ENCODE results near the gene ABHD14A. TPM values are rescaled to one million over a fixed set of nuclear protein-coding genes. Genes with fewer than 3 reads are reported as not detected.

Gene ABHD14A
- polyA plus RNA-seq, 2 of the 4 experiments (the other 2 are of a cell fraction): 6.3 to 9.5 TPM

DNA sequence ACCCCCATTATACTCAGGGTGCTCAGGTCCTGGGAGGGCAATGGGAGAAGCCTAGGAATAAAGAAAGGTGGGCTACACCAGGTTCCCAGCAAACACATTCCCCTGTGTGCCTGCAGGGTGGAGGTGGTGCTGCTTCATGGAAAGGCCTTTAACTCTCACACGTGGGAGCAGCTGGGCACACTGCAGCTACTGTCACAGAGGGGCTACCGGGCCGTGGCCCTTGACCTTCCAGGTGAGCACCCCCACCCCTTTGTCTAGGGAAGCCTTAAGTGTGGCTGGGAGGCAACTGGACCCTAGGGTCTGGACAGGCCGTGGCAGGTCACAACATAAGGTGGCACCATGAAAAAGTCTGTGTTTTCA, 3.3 kb downstream of the ABHD14A start:
- Histone ChIP-seq H3K9me3 (no peaks in the 10 kb centered on the region), H3K4me3 (no peak overlapping the region), H3K4me1 (peaks cover 25% of the 10 kb centered on the region), H3K4me2 (no peak overlapping the region), H3K27ac (no peak overlapping the region)
- no peak for FAIRE-seq
- DNase-seq (ENCODE audit: low read depth in 1 of 2, low spot score in 1 of 2): no peak
- ChIA-PET CTCF (interaction anchor here (1.4 to 1.6 kb wide), 2 partner anchors 12 to 37 kb away, joined by 3 to 4 read pairs; partner anchors contain the start of genes PCBP4 and RRP9), POLR2A (no interaction called here)
- ATAC-seq: no peak
- WGBS (ENCODE audit: missing lambda C conversion rate): 85% methylated on average over 4 of the region's 4 CpGs
- TF ChIP-seq, protein P1, sequence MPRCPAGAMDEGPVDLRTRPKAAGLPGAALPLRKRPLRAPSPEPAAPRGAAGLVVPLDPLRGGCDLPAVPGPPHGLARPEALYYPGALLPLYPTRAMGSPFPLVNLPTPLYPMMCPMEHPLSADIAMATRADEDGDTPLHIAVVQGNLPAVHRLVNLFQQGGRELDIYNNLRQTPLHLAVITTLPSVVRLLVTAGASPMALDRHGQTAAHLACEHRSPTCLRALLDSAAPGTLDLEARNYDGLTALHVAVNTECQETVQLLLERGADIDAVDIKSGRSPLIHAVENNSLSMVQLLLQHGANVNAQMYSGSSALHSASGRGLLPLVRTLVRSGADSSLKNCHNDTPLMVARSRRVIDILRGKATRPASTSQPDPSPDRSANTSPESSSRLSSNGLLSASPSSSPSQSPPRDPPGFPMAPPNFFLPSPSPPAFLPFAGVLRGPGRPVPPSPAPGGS (IDR thresholded peaks at IDR 0.05): no peak
- TF ChIP-seq, protein P2, sequence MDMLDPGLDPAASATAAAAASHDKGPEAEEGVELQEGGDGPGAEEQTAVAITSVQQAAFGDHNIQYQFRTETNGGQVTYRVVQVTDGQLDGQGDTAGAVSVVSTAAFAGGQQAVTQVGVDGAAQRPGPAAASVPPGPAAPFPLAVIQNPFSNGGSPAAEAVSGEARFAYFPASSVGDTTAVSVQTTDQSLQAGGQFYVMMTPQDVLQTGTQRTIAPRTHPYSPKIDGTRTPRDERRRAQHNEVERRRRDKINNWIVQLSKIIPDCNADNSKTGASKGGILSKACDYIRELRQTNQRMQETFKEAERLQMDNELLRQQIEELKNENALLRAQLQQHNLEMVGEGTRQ (IDR thresholded peaks at IDR 0.05): no peak
- TF ChIP-seq FOSL2 (IDR thresholded peaks at IDR 0.05) (no peak), FOSL2 (CRISPR knock-in tag; IDR thresholded peaks at IDR 0.05) (no peak), TFCP2L1 (CRISPR knock-in tag; IDR thresholded peaks at IDR 0.05) (no peak), CEBPB (IDR thresholded peaks at IDR 0.05) (no peak), EHF (CRISPR knock-in tag; IDR thresholded peaks at IDR 0.05) (no peak), NFE2L2 (conservative IDR thresholded peaks at IDR 0.05; ENCODE audit: low read length) (no peak), FOSB (CRISPR knock-in tag; IDR thresholded peaks at IDR 0.05) (no peak), TP53 (CRISPR knock-in tag; IDR thresholded peaks at IDR 0.05) (no peak), HOXA7 (CRISPR knock-in tag; IDR thresholded peaks at IDR 0.05) (no peak)

DNA sequence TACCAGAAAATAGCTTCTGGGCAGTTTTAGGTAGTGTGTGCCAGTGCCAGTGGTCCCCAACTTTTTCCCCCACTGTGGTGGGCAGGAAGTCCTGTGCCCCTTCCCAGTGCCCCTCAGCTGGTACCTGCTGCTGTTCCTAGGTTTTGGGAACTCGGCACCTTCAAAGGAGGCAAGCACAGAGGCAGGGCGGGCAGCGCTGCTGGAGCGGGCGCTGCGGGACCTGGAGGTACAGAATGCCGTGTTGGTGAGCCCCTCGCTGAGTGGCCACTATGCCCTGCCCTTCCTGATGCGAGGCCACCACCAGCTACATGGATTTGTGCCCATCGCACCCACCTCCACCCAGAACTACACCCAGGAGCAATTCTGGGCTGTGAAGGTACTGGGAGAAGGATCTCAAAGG, 5.4 kb downstream of the ABHD14A start:
- Histone ChIP-seq H3K9me3 (no peaks in the 10 kb centered on the region), H3K4me2 (no peak overlapping the region), H3K4me3 (no peak overlapping the region), H3K4me1 (peaks cover 23% of the 10 kb centered on the region), H3K27ac (no peak overlapping the region)
- TF ChIP-seq HOXB13 (CRISPR knock-in tag; IDR thresholded peaks at IDR 0.05; ENCODE audit: low read depth): no peak
- no peak for TF ChIP-seq HOXA7 (CRISPR knock-in tag; IDR thresholded peaks at IDR 0.05)
- TF ChIP-seq, protein P3, sequence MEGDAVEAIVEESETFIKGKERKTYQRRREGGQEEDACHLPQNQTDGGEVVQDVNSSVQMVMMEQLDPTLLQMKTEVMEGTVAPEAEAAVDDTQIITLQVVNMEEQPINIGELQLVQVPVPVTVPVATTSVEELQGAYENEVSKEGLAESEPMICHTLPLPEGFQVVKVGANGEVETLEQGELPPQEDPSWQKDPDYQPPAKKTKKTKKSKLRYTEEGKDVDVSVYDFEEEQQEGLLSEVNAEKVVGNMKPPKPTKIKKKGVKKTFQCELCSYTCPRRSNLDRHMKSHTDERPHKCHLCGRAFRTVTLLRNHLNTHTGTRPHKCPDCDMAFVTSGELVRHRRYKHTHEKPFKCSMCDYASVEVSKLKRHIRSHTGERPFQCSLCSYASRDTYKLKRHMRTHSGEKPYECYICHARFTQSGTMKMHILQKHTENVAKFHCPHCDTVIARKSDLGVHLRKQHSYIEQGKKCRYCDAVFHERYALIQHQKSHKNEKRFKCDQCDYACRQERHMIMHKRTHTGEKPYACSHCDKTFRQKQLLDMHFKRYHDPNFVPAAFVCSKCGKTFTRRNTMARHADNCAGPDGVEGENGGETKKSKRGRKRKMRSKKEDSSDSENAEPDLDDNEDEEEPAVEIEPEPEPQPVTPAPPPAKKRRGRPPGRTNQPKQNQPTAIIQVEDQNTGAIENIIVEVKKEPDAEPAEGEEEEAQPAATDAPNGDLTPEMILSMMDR (IDR thresholded peaks at IDR 0.05): no peak
- TF ChIP-seq JUNB (IDR thresholded peaks at IDR 0.05): no peak
- no peak for TF ChIP-seq FOXS1 (CRISPR knock-in tag; IDR thresholded peaks at IDR 0.05)
- TF ChIP-seq POLR2AphosphoS2 (conservative IDR thresholded peaks at IDR 0.05; ENCODE audit: low read length): no peak
- no peak for TF ChIP-seq CBX8 (IDR thresholded peaks at IDR 0.05)
- TF ChIP-seq TFCP2L1 (CRISPR knock-in tag; IDR thresholded peaks at IDR 0.05): no peak
- TF ChIP-seq, protein P1 (IDR thresholded peaks at IDR 0.05): no peak
- 95% methylated on average over 10 of the region's 10 CpGs for WGBS (ENCODE audit: missing lambda C conversion rate)
- ChIA-PET CTCF (interaction anchor here (0.6 to 2.9 kb wide), 4 partner anchors 10 to 60 kb away, joined by 3 to 12 read pairs (median 4); partner anchors contain the start of gene RRP9), POLR2A (no interaction called here)
- no peak for ATAC-seq
- FAIRE-seq: no peak
- DNase-seq (ENCODE audit: low read depth in 1 of 2, low spot score in 1 of 2): no peak

DNA sequence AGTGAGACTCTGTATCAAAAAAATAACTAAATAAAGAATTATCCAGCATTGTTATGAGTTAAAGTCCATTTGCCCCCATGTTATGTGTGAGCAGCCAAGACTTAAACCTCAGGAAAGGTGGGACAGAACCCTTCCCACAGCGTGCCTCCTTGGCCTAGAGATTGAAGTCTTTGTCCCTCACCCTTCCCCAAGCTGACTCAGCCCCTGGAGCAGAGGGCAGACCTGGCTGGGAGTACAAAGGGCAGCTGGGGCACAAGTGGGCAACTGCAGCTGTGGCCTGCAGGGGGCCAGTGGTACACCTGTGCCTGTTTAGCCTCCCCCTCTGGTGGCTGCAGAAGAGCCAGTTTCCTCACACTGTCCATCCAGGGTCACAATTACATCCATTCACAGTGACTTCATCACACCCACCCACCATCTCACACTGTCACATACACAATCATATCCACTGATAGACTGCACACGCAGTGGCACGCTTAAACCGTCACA, 7.5 kb downstream of the ABHD14A start:
- ChIA-PET CTCF (interaction anchor here (0.8 to 5.0 kb wide), 12 partner anchors 9 to 180 kb away, joined by 3 to 53 read pairs (median 6); partner anchors contain the start of genes ABHD14A, ABHD14B, PARP3 and PCBP4), POLR2A (interaction anchor here (1.0 to 3.3 kb wide), 6 partner anchors 9 to 172 kb away, joined by 3 to 32 read pairs (median 14); partner anchors contain the start of genes ABHD14B, DUSP7, PARP3 and RPL29)
- H3K4me3 ChIP-seq: peak overlapping the region; percentile 51
- DNase-seq (ENCODE audit: low read depth in 1 of 2, low spot score in 1 of 2): peak; percentile 82 to 95
- FAIRE-seq: no peak
- peaks cover 32% of the 10 kb centered on the region for H3K4me1 ChIP-seq
- TF ChIP-seq POLR2AphosphoS2 (conservative IDR thresholded peaks at IDR 0.05; ENCODE audit: low read length) (no peak), PHF8 (IDR thresholded peaks at IDR 0.05; ENCODE audit: borderline replicate concordance, low read depth) (no peak), ESRRA (IDR thresholded peaks at IDR 0.05; ENCODE audit: borderline replicate concordance, low read length) (0 out of 2 replicates have a peak, but pooled peaks have one; percentile 50), MYC (IDR thresholded peaks at IDR 0.05; ENCODE audit: borderline replicate concordance, low read length) (peak; percentile 52; the same call in 1 of the 2 replicates), JUN (IDR thresholded peaks at IDR 0.05) (no peak), FOSB (CRISPR knock-in tag; IDR thresholded peaks at IDR 0.05) (no peak), MAFK (IDR thresholded peaks at IDR 0.05; ENCODE audit: partially characterized antibody) (peak; percentile 59)
- TF ChIP-seq, protein P4, sequence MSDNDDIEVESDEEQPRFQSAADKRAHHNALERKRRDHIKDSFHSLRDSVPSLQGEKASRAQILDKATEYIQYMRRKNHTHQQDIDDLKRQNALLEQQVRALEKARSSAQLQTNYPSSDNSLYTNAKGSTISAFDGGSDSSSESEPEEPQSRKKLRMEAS (IDR thresholded peaks at IDR 0.05): peak; percentile 33; the same call in 1 of the 2 replicates
- TF ChIP-seq, protein P3 (IDR thresholded peaks at IDR 0.05): peak; percentile 47
- ATAC-seq: peak; percentile 79 to 80
- H3K27ac ChIP-seq: peak overlapping the region; percentile 80 to 97
- 3% methylated on average over 4 of the region's 4 CpGs for WGBS (ENCODE audit: missing lambda C conversion rate)
- H3K4me2 ChIP-seq: peak overlapping the region; percentile 74
- no peaks in the 10 kb centered on the region for H3K9me3 ChIP-seq
